Hepatocyte (in vitro differentiated cells): ENCODE measurements around the gene STRIP1. TPM values are rescaled to one million over a fixed set of nuclear protein-coding genes. Genes with fewer than 3 reads are reported as not detected.
A peak's percentile ranks its signal among the peaks of the same experiment; 100 is the strongest.

Experiments used
- DNase-seq: peaks from one replicate; pipeline ENCODE4 v3.0.0-alpha.2; 2016; ENCODE audit warnings: low spot score
- H2AFZ ChIP-seq: fragments of 200-600 bp; sonication (generic); 2 replicates; pipeline ENCODE4 v1.6.0; 2016; ENCODE audit warnings: antibody characterized with exemption, mild to moderate bottlenecking
- H3K27ac ChIP-seq: fragments of 200-600 bp; sonication (generic); 2 replicates; pipeline ENCODE4 v1.5.1; 2016; ENCODE audit warnings: mild to moderate bottlenecking
- H3K27me3 ChIP-seq: fragments of 200-600 bp; sonication (generic); 2 replicates; pipeline ENCODE4 v1.6.1; 2016
- H3K36me3 ChIP-seq: fragments of 200-600 bp; sonication (generic); replicated peaks from 2 replicates; pipeline ENCODE4 v1.5.1; 2016; ENCODE audit warnings: low read depth; ENCODE audit not compliant: insufficient read depth
- H3K4me1 ChIP-seq: fragments of 200-600 bp; sonication (generic); 2 replicates; pipeline ENCODE4 v1.5.1; 2016; ENCODE audit warnings: mild to moderate bottlenecking, moderate library complexity; ENCODE audit not compliant: insufficient read depth
- H3K4me2 ChIP-seq: fragments of 200-600 bp; sonication (generic); 2 replicates; pipeline ENCODE4 v1.6.0; 2016
- H3K4me3 ChIP-seq: fragments of 200-600 bp; sonication (generic); 2 replicates; pipeline ENCODE4 v1.5.1; 2016; ENCODE audit warnings: mild to moderate bottlenecking
- H3K79me2 ChIP-seq: fragments of 200-600 bp; sonication (generic); 2 replicates; pipeline ENCODE4 v1.6.0; 2017; ENCODE audit warnings: mild to moderate bottlenecking
- H3K9me2 ChIP-seq: fragments of 200-600 bp; sonication (generic); replicated peaks from 2 replicates; pipeline ENCODE4 v1.6.0; 2017; ENCODE audit warnings: mild to moderate bottlenecking; ENCODE audit not compliant: insufficient read depth
- H3K9me3 ChIP-seq: fragments of 200-600 bp; sonication (generic); 2 replicates; pipeline ENCODE4 v1.5.1; 2016; ENCODE audit warnings: low read depth, mild to moderate bottlenecking
- H4K20me1 ChIP-seq: fragments of 200-600 bp; sonication (generic); 2 replicates; pipeline ENCODE4 v1.6.0; 2016; ENCODE audit warnings: mild to moderate bottlenecking; ENCODE audit not compliant: insufficient read depth, poor library complexity, severe bottlenecking
- CTCF ChIP-seq: fragments of 200-600 bp; sonication (generic); IDR thresholded peaks from 2 replicates; pipeline ENCODE4 v1.5.1; 2016; ENCODE audit warnings: antibody characterized with exemption, mild to moderate bottlenecking; ENCODE audit not compliant: poor library complexity
- EZH2 ChIP-seq: fragments of 200-600 bp; sonication (generic); IDR thresholded peaks from 2 replicates; pipeline ENCODE4 v1.6.1; 2016; ENCODE audit warnings: antibody characterized with exemption, mild to moderate bottlenecking, borderline replicate concordance
- EZH2phosphoT487 ChIP-seq: fragments of 200-600 bp; sonication (generic); IDR thresholded peaks from one replicate; pipeline ENCODE4 v1.6.1; 2018; ENCODE audit warnings: antibody characterized with exemption, mild to moderate bottlenecking, low read depth, moderate library complexity; ENCODE audit not compliant: unreplicated experiment, severe bottlenecking
- WGBS: methylation state at CpG from one replicate; pipeline ENCODE4 v1.1.6; 2016; ENCODE audit warnings: low lambda C conversion rate; ENCODE audit errors: missing lambda C conversion rate; 5-methylcytosine and 5-hydroxymethylcytosine counted together
- polyA plus RNA-seq: library from polyadenylated mRNA; unstranded; fragments of >200 nt; fragmentation: Nextera tagmentation; extraction: Ambion mirVana; gene quantifications from 2 replicates; pipeline ENCODE4 v1.2.1, GENCODE V29; 2016
- total RNA-seq: library from RNA; depleted of rRNA; stranded (reverse); fragments of >200 nt; gene quantifications from 2 replicates; pipeline ENCODE4 v1.2.3, GENCODE V29; 2014

The STRIP1 gene
- total and polyA plus RNA-seq, 2 experiments from 2014 or later = 29.1 to 44.6 TPM

GRCh38 chr1:110059133-110059863, 24.9 kb downstream of the STRIP1 start:
- TF ChIP-seq EZH2 (no peak), CTCF (no peak), EZH2phosphoT487 (no peak)
- DNase-seq = no peak
- H3K9me2 ChIP-seq = no peaks in the 10 kb centered on the region
- no peaks in the 10 kb centered on the region for H3K79me2 ChIP-seq
- no peaks in the 10 kb centered on the region for H3K9me3 ChIP-seq
- no peak overlapping the region for H2AFZ ChIP-seq
- 48% methylated on average over 5 of the region's 6 CpGs for WGBS
- H3K4me3 ChIP-seq = no peak overlapping the region
- no peaks in the 10 kb centered on the region for H3K36me3 ChIP-seq
- H4K20me1 ChIP-seq = no peaks in the 10 kb centered on the region
- peak overlapping the region; percentile 45 for H3K27ac ChIP-seq
- H3K27me3 ChIP-seq = no peaks in the 10 kb centered on the region
- H3K4me1 ChIP-seq = peaks cover 7% of the 10 kb centered on the region
- no peak overlapping the region for H3K4me2 ChIP-seq

- WGBS = 89% methylated on average over 9 of the region's 9 CpGs
- no peak overlapping the region for H3K4me3 ChIP-seq
- peaks cover 7% of the 10 kb centered on the region for H3K4me1 ChIP-seq
- H3K36me3 ChIP-seq = no peaks in the 10 kb centered on the region
- no peaks in the 10 kb centered on the region for H3K27me3 ChIP-seq
- H3K27ac ChIP-seq = no peak overlapping the region
- H2AFZ ChIP-seq = no peak overlapping the region
- H3K9me3 ChIP-seq = no peaks in the 10 kb centered on the region
- H3K79me2 ChIP-seq = no peaks in the 10 kb centered on the region
- no peak overlapping the region for H3K4me2 ChIP-seq
- TF ChIP-seq EZH2 (no peak), CTCF (peak; percentile 55)
- DNase-seq = peak; percentile 45
- no peaks in the 10 kb centered on the region for H4K20me1 ChIP-seq
- H3K9me2 ChIP-seq = no peaks in the 10 kb centered on the region
These were observed 25.7 kb downstream of the STRIP1 start for GRCh38 chr1:110060034-110060661.

- H3K79me2 ChIP-seq = no peaks in the 10 kb centered on the region
- H3K9me2 ChIP-seq = no peaks in the 10 kb centered on the region
- H3K9me3 ChIP-seq = no peaks in the 10 kb centered on the region
- WGBS = 94% methylated on average over 6 of the region's 7 CpGs
- H2AFZ ChIP-seq = no peak overlapping the region
- H3K4me2 ChIP-seq = no peak overlapping the region
- peaks cover 7% of the 10 kb centered on the region for H3K4me1 ChIP-seq
- no peak for DNase-seq
- H3K36me3 ChIP-seq = no peaks in the 10 kb centered on the region
- H4K20me1 ChIP-seq = no peaks in the 10 kb centered on the region
- peaks cover 5% of the 10 kb centered on the region for H3K27me3 ChIP-seq
- no peak for TF ChIP-seq EZH2
- no peak for TF ChIP-seq CTCF
- no peak for TF ChIP-seq EZH2phosphoT487
- H3K4me3 ChIP-seq = no peak overlapping the region
- H3K27ac ChIP-seq = no peak overlapping the region
These were observed 26.2 kb downstream of the STRIP1 start for GRCh38 chr1:110060662-110061060.
